ENCODE data around the gene PRXL2C. TPM values are rescaled to one million over a fixed set of nuclear protein-coding genes. Genes with fewer than 3 reads are reported as not detected.

The PRXL2C gene
- polyA plus RNA-seq, 2 of the 4 experiments (the other 2 are of a cell fraction): 7.9 to 11.4 TPM

DNA sequence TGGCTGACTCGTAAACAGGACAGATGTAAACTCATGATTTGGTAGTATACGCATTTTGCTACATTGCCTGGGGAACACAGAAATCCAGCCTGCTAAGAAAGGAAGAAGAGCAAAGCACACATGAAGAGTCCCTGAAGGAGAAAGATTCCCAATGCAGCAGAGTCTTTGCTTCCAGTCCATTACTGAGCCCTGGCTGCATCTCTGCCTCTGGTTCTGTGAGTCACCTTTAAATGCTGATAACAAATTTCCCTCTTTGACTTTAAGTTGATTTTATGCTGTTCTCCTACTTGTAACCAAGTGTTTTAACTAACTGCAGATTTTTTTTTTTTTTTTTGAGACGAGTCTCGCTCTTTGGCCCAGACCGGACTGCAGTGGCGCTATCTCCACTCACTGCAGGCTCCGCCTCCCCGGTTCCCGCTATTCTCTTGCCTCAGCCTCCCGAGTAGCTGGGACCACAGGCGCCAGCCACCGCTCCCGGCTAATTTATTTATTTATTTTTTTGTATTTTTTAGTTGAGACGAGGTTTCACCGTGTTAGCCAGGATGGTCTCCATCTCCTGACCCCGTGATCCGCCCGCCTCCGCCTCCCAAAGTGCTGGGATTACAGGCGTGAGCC, 8.5 kb upstream of the PRXL2C start:
- Histone ChIP-seq H3K4me2 (no peak overlapping the region), H3K9me3 (no peaks in the 10 kb centered on the region), H3K27ac (no peak overlapping the region), H3K4me3 (no peak overlapping the region), H3K4me1 (no peaks in the 10 kb centered on the region)
- TF ChIP-seq KDM1A (IDR thresholded peaks at IDR 0.05; ENCODE audit: low read depth): no peak
- no peak for TF ChIP-seq ZC3H11A (IDR thresholded peaks at IDR 0.05)
- TF ChIP-seq, protein P1, sequence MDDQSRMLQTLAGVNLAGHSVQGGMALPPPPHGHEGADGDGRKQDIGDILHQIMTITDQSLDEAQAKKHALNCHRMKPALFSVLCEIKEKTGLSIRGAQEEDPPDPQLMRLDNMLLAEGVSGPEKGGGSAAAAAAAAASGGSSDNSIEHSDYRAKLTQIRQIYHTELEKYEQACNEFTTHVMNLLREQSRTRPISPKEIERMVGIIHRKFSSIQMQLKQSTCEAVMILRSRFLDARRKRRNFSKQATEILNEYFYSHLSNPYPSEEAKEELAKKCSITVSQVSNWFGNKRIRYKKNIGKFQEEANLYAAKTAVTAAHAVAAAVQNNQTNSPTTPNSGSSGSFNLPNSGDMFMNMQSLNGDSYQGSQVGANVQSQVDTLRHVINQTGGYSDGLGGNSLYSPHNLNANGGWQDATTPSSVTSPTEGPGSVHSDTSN (IDR thresholded peaks at IDR 0.05): no peak
- TF ChIP-seq MAZ (IDR thresholded peaks at IDR 0.05; ENCODE audit: borderline replicate concordance, low read depth, low read length): no peak
- TF ChIP-seq KDM5A (IDR thresholded peaks at IDR 0.05): no peak
- TF ChIP-seq CHD4 (IDR thresholded peaks at IDR 0.05; ENCODE audit: borderline replicate concordance): no peak
- TF ChIP-seq, protein P2, sequence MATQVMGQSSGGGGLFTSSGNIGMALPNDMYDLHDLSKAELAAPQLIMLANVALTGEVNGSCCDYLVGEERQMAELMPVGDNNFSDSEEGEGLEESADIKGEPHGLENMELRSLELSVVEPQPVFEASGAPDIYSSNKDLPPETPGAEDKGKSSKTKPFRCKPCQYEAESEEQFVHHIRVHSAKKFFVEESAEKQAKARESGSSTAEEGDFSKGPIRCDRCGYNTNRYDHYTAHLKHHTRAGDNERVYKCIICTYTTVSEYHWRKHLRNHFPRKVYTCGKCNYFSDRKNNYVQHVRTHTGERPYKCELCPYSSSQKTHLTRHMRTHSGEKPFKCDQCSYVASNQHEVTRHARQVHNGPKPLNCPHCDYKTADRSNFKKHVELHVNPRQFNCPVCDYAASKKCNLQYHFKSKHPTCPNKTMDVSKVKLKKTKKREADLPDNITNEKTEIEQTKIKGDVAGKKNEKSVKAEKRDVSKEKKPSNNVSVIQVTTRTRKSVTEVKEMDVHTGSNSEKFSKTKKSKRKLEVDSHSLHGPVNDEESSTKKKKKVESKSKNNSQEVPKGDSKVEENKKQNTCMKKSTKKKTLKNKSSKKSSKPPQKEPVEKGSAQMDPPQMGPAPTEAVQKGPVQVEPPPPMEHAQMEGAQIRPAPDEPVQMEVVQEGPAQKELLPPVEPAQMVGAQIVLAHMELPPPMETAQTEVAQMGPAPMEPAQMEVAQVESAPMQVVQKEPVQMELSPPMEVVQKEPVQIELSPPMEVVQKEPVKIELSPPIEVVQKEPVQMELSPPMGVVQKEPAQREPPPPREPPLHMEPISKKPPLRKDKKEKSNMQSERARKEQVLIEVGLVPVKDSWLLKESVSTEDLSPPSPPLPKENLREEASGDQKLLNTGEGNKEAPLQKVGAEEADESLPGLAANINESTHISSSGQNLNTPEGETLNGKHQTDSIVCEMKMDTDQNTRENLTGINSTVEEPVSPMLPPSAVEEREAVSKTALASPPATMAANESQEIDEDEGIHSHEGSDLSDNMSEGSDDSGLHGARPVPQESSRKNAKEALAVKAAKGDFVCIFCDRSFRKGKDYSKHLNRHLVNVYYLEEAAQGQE (IDR thresholded peaks at IDR 0.05): no peak
- TF ChIP-seq TP53 (CRISPR knock-in tag; IDR thresholded peaks at IDR 0.05): no peak
- no peak for TF ChIP-seq CEBPB (IDR thresholded peaks at IDR 0.05)
- TF ChIP-seq HEYL (CRISPR knock-in tag; IDR thresholded peaks at IDR 0.05): no peak
- TF ChIP-seq JUNB (IDR thresholded peaks at IDR 0.05): no peak
- TF ChIP-seq FOXS1 (CRISPR knock-in tag; IDR thresholded peaks at IDR 0.05): no peak
- no peak for TF ChIP-seq NFE2L2 (conservative IDR thresholded peaks at IDR 0.05; ENCODE audit: low read length)
- TF ChIP-seq FOSL2 (IDR thresholded peaks at IDR 0.05): no peak
- TF ChIP-seq FOSL2 (CRISPR knock-in tag; IDR thresholded peaks at IDR 0.05): no peak
- no peak for TF ChIP-seq MAFK (IDR thresholded peaks at IDR 0.05; ENCODE audit: partially characterized antibody)
- no peak for TF ChIP-seq POLR2A (IDR thresholded peaks at IDR 0.05; ENCODE audit: low read length)
- no peak for TF ChIP-seq SREBF2 (IDR thresholded peaks at IDR 0.05)
- TF ChIP-seq ZSCAN20 (CRISPR knock-in tag; IDR thresholded peaks at IDR 0.05): no peak
- TF ChIP-seq BHLHE40 (IDR thresholded peaks at IDR 0.05; ENCODE audit: low read depth, low read length): no peak
- TF ChIP-seq NR3C1 (IDR thresholded peaks at IDR 0.05): no peak
- no peak for ATAC-seq
- POLR2A ChIA-PET: no interaction called here
- CTCF ChIA-PET: interaction anchor here (0.6 kb wide), 1 partner anchor 290 kb away, joined by 3 read pairs; no protein-coding TSS in a partner anchor
- no peak for FAIRE-seq
- 88% methylated on average over 20 of the region's 20 CpGs for WGBS (ENCODE audit: missing lambda C conversion rate)
- DNase-seq (ENCODE audit: low read depth in 1 of 2, low spot score in 1 of 2): no peak

DNA sequence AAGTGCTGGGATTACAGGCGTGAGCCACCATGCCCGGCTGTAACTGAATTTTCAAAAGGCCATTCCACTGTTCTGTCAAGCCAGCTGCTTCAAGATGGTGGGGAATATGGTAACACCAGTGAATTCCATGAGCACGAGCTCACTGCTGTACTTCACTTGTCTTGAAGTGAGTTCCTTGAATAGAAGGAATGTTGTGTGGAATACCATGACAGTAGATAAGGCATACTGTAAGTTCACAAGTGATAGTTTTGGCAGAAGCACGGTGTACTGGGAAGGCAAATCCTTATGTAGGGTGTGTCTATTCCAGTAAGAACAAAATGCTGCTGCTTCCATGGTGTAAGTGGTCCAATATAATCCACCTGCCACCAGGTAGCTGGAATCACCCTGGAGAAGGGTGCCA, 6.6 kb upstream of the PRXL2C start:
- H3K9me3 ChIP-seq: no peaks in the 10 kb centered on the region
- no peak overlapping the region for H3K4me2 ChIP-seq
- TF ChIP-seq CBX8 (IDR thresholded peaks at IDR 0.05) (no peak), TFCP2L1 (CRISPR knock-in tag; IDR thresholded peaks at IDR 0.05) (no peak), POLR2A (IDR thresholded peaks at IDR 0.05; ENCODE audit: low read length) (no peak), RARB (CRISPR knock-in tag; IDR thresholded peaks at IDR 0.05) (no peak), MYC (IDR thresholded peaks at IDR 0.05; ENCODE audit: borderline replicate concordance, low read length) (no peak)
- TF ChIP-seq, protein P3, sequence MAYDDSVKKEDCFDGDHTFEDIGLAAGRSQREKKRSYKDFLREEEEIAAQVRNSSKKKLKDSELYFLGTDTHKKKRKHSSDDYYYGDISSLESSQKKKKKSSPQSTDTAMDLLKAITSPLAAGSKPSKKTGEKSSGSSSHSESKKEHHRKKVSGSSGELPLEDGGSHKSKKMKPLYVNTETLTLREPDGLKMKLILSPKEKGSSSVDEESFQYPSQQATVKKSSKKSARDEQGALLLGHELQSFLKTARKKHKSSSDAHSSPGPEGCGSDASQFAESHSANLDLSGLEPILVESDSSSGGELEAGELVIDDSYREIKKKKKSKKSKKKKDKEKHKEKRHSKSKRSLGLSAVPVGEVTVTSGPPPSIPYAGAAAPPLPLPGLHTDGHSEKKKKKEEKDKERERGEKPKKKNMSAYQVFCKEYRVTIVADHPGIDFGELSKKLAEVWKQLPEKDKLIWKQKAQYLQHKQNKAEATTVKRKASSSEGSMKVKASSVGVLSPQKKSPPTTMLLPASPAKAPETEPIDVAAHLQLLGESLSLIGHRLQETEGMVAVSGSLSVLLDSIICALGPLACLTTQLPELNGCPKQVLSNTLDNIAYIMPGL (CRISPR knock-in tag; IDR thresholded peaks at IDR 0.05; ENCODE audit: borderline replicate concordance): no peak
- CTCF ChIA-PET: interaction anchor here (1.3 kb wide), 1 partner anchor 25 kb away, joined by 3 read pairs; no protein-coding TSS in a partner anchor
- DNase-seq (ENCODE audit: low read depth in 1 of 2, low spot score in 1 of 2) (no peak), FAIRE-seq (no peak), ATAC-seq (no peak)
- no peak overlapping the region for H3K27ac ChIP-seq
- H3K4me1 ChIP-seq: no peaks in the 10 kb centered on the region
- 76% methylated on average over 4 of the region's 4 CpGs for WGBS (ENCODE audit: missing lambda C conversion rate)
- no peak overlapping the region for H3K4me3 ChIP-seq
- POLR2A ChIA-PET: no interaction called here
